T-helper 9 cell (primary cell): ENCODE measurements around the gene CD209.

ENCODE experiments used
- DNase-seq: peaks from one replicate; pipeline ENCODE4 v3.0.0-alpha.2; 2020

Gene CD209

GRCh38 chr19:7736148-7736547 is 11.2 kb downstream of the CD209 start:
- DNase-seq: no peak

GRCh38 chr19:7734220-7735203 is 12.8 kb downstream of the CD209 start:
- no peak for DNase-seq

GRCh38 chr19:7733376-7733775 is 14.0 kb downstream of the CD209 start:
- DNase-seq: no peak

- no peak for DNase-seq
Measured at GRCh38 chr19:7732045-7732444, 15.3 kb downstream of the CD209 start, which contains the start of gene CLEC4G. TSS of gene CLEC4G (minus strand) at chr19:7732110. CDS start at chr19:7732102, 8 bp downstream.

- no peak for DNase-seq
Measured at GRCh38 chr19:7731615-7732014, 15.7 kb downstream of the CD209 start.

- DNase-seq: no peak
Measured at GRCh38 chr19:7731218-7731595, 16.1 kb downstream of the CD209 start.

GRCh38 chr19:7730286-7731217 is 16.8 kb downstream of the CD209 start:
- no peak for DNase-seq

- no peak for DNase-seq
Measured at GRCh38 chr19:7729831-7730285, 17.5 kb downstream of the CD209 start.

GRCh38 chr19:7729211-7729610 is 18.1 kb downstream of the CD209 start:
- DNase-seq: no peak

- no peak for DNase-seq
Measured at GRCh38 chr19:7725791-7726190, 21.5 kb downstream of the CD209 start.

GRCh38 chr19:7722231-7722651 is 25.1 kb downstream of the CD209 start:
- DNase-seq: no peak

GRCh38 chr19:7720351-7720750 is 27.0 kb downstream of the CD209 start:
- DNase-seq: no peak

- no peak for DNase-seq
Measured at GRCh38 chr19:7718668-7719067, 28.7 kb downstream of the CD209 start.

GRCh38 chr19:7716762-7717161 is 30.6 kb downstream of the CD209 start:
- DNase-seq: no peak

- DNase-seq: no peak
Measured at GRCh38 chr19:7715671-7716070, 31.7 kb downstream of the CD209 start.

GRCh38 chr19:7710616-7711015 is 36.7 kb downstream of the CD209 start:
- no peak for DNase-seq

- no peak for DNase-seq
Measured at GRCh38 chr19:7709932-7710460, 37.3 kb downstream of the CD209 start.

- no peak for DNase-seq
Measured at GRCh38 chr19:7706955-7707456, 40.3 kb downstream of the CD209 start.

- no peak for DNase-seq
Measured at GRCh38 chr19:7706188-7706954, 41.0 kb downstream of the CD209 start.

- DNase-seq: peak; percentile 61
Measured at GRCh38 chr19:7705387-7706187, 41.7 kb downstream of the CD209 start.
